SK-N-SH treated with all-trans-retinoic acid at 6 μM for 48 hours (cell line): ENCODE data around the gene SEL1L2.

Experiments used
- ATAC-seq: fragments of 200-7000 bp; cut with Tn5 transposase; 3 replicates; pipeline ENCODE4 v1.9.1; 2020; ENCODE audit warnings: mild to moderate bottlenecking, moderate library complexity
- CSDC2 ChIP-seq: fragments of 250-450 bp; sonication (Bioruptor Pico); IDR thresholded peaks from 2 replicates; pipeline ENCODE4 v1.5.0; 2020; ENCODE audit warnings: mild to moderate bottlenecking, moderate library complexity
- ESRRG ChIP-seq: fragments of 250-450 bp; sonication (Bioruptor Pico); IDR thresholded peaks from 2 replicates; pipeline ENCODE4 v1.6.1; 2021; ENCODE audit warnings: mild to moderate bottlenecking
- GLIS3 ChIP-seq: fragments of 250-450 bp; sonication (Bioruptor Pico); IDR thresholded peaks from 2 replicates; pipeline ENCODE4 v1.5.0; 2020; ENCODE audit warnings: mild to moderate bottlenecking, moderate library complexity
- ISL1 ChIP-seq: fragments of 250-450 bp; sonication (Bioruptor Pico); IDR thresholded peaks from 2 replicates; pipeline ENCODE4 v2.1.2; 2022; ENCODE audit warnings: mild to moderate bottlenecking, moderate library complexity
- PATZ1 ChIP-seq: fragments of 250-450 bp; sonication (Bioruptor Pico); IDR thresholded peaks from 2 replicates; pipeline ENCODE4 v1.8.0; 2020; ENCODE audit warnings: mild to moderate bottlenecking, moderate library complexity, borderline replicate concordance
- POU6F1 ChIP-seq: fragments of 250-450 bp; sonication (Bioruptor Pico); IDR thresholded peaks from 2 replicates; pipeline ENCODE4 v1.8.0; 2021; ENCODE audit warnings: low read depth, mild to moderate bottlenecking, moderate library complexity, borderline replicate concordance
- PPARA ChIP-seq: fragments of 250-450 bp; sonication (Bioruptor Pico); IDR thresholded peaks from 2 replicates; pipeline ENCODE4 v1.5.0; 2020; ENCODE audit warnings: mild to moderate bottlenecking, borderline replicate concordance
- RARB ChIP-seq: fragments of 250-450 bp; sonication (Bioruptor Pico); IDR thresholded peaks from 2 replicates; pipeline ENCODE4 v1.8.0; 2021; ENCODE audit warnings: mild to moderate bottlenecking, moderate library complexity
- TCF4 ChIP-seq: fragments of 250-450 bp; sonication (Bioruptor Pico); IDR thresholded peaks from 2 replicates; pipeline ENCODE4 v1.8.0; 2021; ENCODE audit warnings: mild to moderate bottlenecking, moderate library complexity, borderline replicate concordance
- TOX ChIP-seq: fragments of 250-450 bp; sonication (Bioruptor Pico); IDR thresholded peaks from 2 replicates; pipeline ENCODE4 v1.8.0; 2021; ENCODE audit warnings: mild to moderate bottlenecking, moderate library complexity, borderline replicate concordance
- ZC3H10 ChIP-seq: fragments of 250-450 bp; sonication (Bioruptor Pico); IDR thresholded peaks from 2 replicates; pipeline ENCODE4 v1.5.1; 2021; ENCODE audit warnings: mild to moderate bottlenecking, moderate library complexity
- ZFP3 ChIP-seq: fragments of 250-450 bp; sonication (Bioruptor Pico); IDR thresholded peaks from 2 replicates; pipeline ENCODE4 v1.5.0; 2020; ENCODE audit warnings: mild to moderate bottlenecking, moderate library complexity
- ZFP30 ChIP-seq: fragments of 450-650 bp; formaldehyde crosslinking; IDR thresholded peaks from 2 replicates; pipeline ENCODE4 v1.5.0; 2022; ENCODE audit warnings: mild to moderate bottlenecking, moderate library complexity
- ZNF565 ChIP-seq: fragments of 450-650 bp; formaldehyde crosslinking; conservative IDR thresholded peaks from 2 replicates; pipeline ENCODE4 v1.5.0; 2020; ENCODE audit warnings: low read depth, mild to moderate bottlenecking, moderate library complexity
- ZNF70 ChIP-seq: fragments of 450-650 bp; formaldehyde crosslinking; IDR thresholded peaks from 2 replicates; pipeline ENCODE4 v1.5.0; 2020; ENCODE audit warnings: mild to moderate bottlenecking, moderate library complexity
- ZNF8 ChIP-seq: fragments of 450-650 bp; formaldehyde crosslinking; IDR thresholded peaks from 2 replicates; pipeline ENCODE4 v1.5.0; 2020; ENCODE audit warnings: mild to moderate bottlenecking, moderate library complexity
- TF ChIP-seq, protein P1 (sequence below): fragments of 250-450 bp; sonication (Bioruptor Pico); IDR thresholded peaks from 2 replicates; pipeline ENCODE4 v1.5.1; 2021; ENCODE audit warnings: mild to moderate bottlenecking, moderate library complexity
- TF ChIP-seq, protein P2 (sequence below): fragments of 250-450 bp; sonication (Bioruptor Pico); IDR thresholded peaks from 2 replicates; pipeline ENCODE4 v1.5.0; 2020; ENCODE audit warnings: mild to moderate bottlenecking, moderate library complexity

Gene SEL1L2

GRCh38 chr20:13831476-13831875 lies 158.9 kb downstream of the SEL1L2 start:
- no peak for ATAC-seq
- TF ChIP-seq, protein P1, sequence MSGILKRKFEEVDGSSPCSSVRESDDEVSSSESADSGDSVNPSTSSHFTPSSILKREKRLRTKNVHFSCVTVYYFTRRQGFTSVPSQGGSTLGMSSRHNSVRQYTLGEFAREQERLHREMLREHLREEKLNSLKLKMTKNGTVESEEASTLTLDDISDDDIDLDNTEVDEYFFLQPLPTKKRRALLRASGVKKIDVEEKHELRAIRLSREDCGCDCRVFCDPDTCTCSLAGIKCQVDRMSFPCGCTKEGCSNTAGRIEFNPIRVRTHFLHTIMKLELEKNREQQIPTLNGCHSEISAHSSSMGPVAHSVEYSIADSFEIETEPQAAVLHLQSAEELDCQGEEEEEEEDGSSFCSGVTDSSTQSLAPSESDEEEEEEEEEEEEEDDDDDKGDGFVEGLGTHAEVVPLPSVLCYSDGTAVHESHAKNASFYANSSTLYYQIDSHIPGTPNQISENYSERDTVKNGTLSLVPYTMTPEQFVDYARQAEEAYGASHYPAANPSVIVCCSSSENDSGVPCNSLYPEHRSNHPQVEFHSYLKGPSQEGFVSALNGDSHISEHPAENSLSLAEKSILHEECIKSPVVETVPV (CRISPR knock-in tag): no peak
- TF ChIP-seq ZFP3 (CRISPR knock-in tag) (no peak), ZC3H10 (CRISPR knock-in tag) (no peak), ZNF565 (no peak), PPARA (CRISPR knock-in tag) (no peak), PATZ1 (CRISPR knock-in tag) (no peak), ZNF8 (CRISPR knock-in tag) (no peak), ZNF70 (CRISPR knock-in tag) (no peak), ESRRG (CRISPR knock-in tag) (no peak), GLIS3 (CRISPR knock-in tag) (no peak), CSDC2 (CRISPR knock-in tag) (no peak), TOX (CRISPR knock-in tag) (no peak), POU6F1 (CRISPR knock-in tag) (no peak), ZFP30 (CRISPR knock-in tag) (no peak), ISL1 (no peak)
- TF ChIP-seq, protein P2, sequence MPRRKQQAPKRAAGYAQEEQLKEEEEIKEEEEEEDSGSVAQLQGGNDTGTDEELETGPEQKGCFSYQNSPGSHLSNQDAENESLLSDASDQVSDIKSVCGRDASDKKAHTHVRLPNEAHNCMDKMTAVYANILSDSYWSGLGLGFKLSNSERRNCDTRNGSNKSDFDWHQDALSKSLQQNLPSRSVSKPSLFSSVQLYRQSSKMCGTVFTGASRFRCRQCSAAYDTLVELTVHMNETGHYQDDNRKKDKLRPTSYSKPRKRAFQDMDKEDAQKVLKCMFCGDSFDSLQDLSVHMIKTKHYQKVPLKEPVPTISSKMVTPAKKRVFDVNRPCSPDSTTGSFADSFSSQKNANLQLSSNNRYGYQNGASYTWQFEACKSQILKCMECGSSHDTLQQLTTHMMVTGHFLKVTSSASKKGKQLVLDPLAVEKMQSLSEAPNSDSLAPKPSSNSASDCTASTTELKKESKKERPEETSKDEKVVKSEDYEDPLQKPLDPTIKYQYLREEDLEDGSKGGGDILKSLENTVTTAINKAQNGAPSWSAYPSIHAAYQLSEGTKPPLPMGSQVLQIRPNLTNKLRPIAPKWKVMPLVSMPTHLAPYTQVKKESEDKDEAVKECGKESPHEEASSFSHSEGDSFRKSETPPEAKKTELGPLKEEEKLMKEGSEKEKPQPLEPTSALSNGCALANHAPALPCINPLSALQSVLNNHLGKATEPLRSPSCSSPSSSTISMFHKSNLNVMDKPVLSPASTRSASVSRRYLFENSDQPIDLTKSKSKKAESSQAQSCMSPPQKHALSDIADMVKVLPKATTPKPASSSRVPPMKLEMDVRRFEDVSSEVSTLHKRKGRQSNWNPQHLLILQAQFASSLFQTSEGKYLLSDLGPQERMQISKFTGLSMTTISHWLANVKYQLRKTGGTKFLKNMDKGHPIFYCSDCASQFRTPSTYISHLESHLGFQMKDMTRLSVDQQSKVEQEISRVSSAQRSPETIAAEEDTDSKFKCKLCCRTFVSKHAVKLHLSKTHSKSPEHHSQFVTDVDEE (CRISPR knock-in tag): no peak

- TF ChIP-seq ZFP3 (CRISPR knock-in tag) (no peak), RARB (CRISPR knock-in tag) (no peak), ZNF8 (CRISPR knock-in tag) (no peak), ESRRG (CRISPR knock-in tag) (no peak)
- TF ChIP-seq, protein P2 (CRISPR knock-in tag): no peak
- ATAC-seq: no peak
These were observed 164.9 kb downstream of the SEL1L2 start for GRCh38 chr20:13825465-13825864.

GRCh38 chr20:13824459-13824858 lies 166.0 kb downstream of the SEL1L2 start:
- TF ChIP-seq ZNF70 (CRISPR knock-in tag): no peak
- TF ChIP-seq, protein P2 (CRISPR knock-in tag): no peak
- TF ChIP-seq PPARA (CRISPR knock-in tag): no peak
- TF ChIP-seq TCF4: no peak
- no peak for TF ChIP-seq ZFP30 (CRISPR knock-in tag)
- TF ChIP-seq RARB (CRISPR knock-in tag): no peak
- no peak for TF ChIP-seq POU6F1 (CRISPR knock-in tag)
- TF ChIP-seq PATZ1 (CRISPR knock-in tag): no peak
- no peak for TF ChIP-seq ISL1
- no peak for TF ChIP-seq ZNF8 (CRISPR knock-in tag)
- no peak for ATAC-seq
